Body of pancreas (tissue), 4 donors: ENCODE data around the gene UQCC2.

Experiments used
- CTCF ChIP-seq, 7 experiments: fragments of 450-650 bp in 4 of 7; fragments of 200-600 bp in 3 of 7; sonication (generic) in 3 of 7; IDR thresholded peaks; one replicate each; pipeline ENCODE4 v1.5.1; 2016 to 2019; ENCODE audit warnings: antibody characterized with exemption in 7 of 7
- POLR2A ChIP-seq, 3 donors: fragments of 450-650 bp; IDR thresholded peaks; one replicate each; pipeline ENCODE4 v1.6.1; 2016; ENCODE audit warnings: antibody characterized with exemption in 3 of 3, mild to moderate bottlenecking in 2 of 3

DNA sequence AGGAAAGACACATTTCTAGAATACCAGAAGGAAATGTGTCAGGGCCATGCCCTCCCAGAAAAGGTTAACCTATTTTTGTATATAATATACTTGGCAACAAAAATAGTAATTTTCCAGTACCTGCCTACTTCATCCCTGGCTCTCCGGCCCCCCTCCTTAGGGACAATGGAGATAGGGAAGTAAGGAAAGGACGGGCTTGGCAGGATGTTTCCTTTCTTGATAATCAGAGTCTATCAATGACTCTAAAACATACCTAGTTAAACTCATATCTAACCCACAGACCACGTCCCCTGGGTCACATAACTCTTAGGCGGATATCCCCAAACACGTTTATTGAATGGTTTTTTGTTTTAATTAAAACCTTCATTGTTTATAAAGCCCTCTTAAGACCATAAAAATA is 11.8 kb downstream of the UQCC2 start:
- TF ChIP-seq CTCF (IDR thresholded peaks at IDR 0.05), result no peak
- TF ChIP-seq POLR2A (IDR thresholded peaks at IDR 0.05), result no peak
